NCI-H2081 (cell line): ENCODE measurements around the gene TRPV3.
"Not testable (repeated sequence)": the region's sequence is repeated elsewhere in the genome, so short reads cannot be mapped to it uniquely, and the experiment has no call there.

ENCODE experiments used
- DNase-seq, 2 experiments: peaks; one replicate each; lab custom pipeline; 2025; lab: John Stamatoyannopoulos, UW

TRPV3 gene

DNA sequence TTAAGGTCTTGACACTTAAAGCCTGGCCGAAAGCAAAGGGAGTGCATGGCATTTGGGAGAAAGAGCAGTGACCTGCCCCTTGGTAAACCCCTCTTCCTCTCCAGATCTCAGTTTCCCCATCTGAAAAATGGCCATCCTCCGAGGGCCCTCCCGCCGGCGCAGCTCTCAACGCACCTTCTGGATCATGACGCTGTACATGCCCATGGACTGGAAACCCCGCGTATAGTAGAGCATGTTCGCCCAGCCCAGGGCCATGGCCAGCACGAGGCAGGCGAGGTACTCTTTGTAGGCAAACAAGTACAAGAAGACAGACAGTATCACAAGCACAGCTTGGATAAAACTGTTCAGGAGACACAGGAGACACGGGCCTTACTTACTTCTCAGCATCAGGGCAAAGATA lies 33.6 kb downstream of the TRPV3 start:
- DNase-seq = no peak

DNA sequence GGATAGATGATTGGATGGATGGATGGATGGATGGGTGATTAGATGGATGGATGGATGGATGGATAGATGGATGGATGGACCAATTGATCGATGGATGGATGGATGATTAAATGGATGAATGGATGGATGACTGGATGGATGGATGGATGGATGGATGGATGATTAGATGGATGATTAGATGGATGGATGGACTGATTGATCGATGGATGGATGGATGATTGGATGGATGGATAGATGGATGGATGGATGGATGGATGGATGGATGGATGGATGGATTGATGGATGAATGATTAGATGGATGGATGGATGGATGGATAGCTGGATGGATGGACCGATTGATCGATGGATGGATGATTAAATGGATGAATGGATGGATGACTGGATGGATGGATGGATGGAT lies 38.1 kb downstream of the TRPV3 start:
- DNase-seq = not testable (repeated sequence)

DNA sequence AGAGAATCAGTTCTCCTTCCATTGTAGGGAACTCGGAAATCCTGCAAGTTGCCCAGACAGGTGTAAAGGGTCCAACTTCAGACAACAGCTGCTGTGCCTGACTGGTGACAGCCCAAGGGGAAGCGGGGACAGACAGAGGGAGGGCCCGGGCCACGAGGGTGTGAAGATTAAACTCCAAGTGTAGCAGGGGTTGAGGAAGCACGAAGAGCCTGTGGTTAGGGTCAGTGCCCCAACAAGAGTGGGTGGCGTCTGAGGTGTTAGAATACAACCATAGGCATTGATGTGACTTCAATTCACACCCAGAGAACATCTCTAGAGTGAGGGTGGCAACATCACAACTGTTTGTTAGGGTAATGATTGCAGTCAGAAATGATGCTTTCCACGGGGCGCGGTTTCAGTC lies 42.7 kb downstream of the TRPV3 start:
- no peak for DNase-seq

DNA sequence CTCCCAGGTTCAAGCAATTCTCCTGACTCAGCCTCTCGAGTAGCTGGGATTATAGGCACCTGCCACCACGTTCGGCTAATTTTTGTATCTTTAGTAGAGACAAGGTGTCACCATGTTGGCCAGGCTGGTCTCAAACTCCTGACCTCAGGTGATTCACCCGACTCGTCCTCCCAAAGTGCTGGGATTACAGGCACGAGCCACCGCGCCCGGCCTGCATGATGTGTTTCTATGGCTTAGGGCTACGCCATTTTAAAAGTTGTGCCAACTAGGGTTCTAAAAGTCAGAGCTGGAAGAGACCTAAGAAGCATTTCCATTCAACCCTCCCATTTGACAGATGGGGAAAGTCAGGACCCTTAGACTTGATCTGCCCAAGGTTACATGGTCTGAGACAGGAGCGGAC lies 43.4 kb downstream of the TRPV3 start:
- DNase-seq = not testable (repeated sequence)

DNA sequence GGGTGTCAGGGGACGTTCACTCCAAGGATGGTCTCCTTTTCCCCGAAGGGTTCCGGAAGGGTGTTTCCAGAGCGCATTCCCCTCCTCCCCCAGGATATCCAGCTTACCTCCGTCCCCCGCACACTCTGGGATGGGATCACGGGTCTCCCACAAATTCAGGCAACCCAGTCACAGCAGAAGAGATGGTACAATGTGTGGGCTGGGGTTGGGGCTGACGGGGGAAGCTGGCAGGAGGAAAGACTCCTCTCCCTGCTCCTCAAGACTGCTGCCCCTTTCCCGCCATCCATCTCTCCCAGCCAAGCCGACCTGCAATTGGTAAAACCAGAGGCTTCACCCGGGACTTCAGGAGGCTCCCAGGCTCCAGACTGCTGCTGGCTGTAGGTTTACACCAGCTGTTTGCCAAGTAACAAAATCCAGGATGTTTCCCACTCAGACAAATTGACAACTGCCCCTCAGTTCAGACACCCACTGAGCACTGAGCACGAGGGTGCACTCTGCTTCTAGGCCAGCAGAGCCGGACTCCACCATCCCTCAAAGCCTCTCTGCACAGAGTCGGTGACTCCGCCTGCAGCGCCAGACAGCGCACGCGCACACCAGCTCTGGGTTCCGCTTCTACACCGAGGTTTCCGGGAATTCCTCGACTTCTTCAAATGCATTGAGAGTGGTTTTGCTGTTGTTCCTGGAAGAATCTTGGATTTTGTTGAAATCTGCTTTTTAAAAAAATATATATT lies 44.1 kb downstream of the TRPV3 start:
- no peak for DNase-seq

DNA sequence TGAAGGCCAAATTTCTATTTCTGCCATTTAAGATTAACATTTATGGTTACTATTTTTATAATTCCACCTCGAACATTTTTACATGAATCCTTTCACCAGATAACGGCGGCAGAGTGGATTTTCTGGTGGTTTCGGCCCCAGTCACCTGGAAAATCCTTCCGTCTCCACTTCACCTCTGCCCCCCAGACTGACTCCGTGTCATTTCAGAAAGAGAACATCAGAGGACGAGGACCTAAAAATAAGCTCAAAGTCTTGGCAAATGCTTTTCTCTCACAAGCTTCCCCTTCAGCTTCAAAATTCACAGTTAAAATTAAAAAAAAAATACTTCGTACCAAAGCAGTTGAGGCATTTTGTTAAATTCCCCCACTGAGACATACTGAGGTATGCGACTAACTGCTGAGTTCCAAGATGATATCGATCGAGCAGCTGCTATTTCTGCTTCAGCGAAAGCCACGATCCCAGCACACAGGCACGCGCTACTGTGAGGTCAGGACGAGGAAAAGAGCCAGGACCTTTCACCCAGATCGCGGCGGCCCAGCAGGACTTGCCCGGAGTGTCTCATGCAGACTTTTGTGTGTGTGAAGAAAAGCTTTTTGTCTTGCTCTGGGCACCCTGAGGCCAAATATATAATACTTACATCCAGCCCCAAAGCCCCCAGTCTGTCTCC lies 45.0 kb downstream of the TRPV3 start:
- DNase-seq = no peak

DNA sequence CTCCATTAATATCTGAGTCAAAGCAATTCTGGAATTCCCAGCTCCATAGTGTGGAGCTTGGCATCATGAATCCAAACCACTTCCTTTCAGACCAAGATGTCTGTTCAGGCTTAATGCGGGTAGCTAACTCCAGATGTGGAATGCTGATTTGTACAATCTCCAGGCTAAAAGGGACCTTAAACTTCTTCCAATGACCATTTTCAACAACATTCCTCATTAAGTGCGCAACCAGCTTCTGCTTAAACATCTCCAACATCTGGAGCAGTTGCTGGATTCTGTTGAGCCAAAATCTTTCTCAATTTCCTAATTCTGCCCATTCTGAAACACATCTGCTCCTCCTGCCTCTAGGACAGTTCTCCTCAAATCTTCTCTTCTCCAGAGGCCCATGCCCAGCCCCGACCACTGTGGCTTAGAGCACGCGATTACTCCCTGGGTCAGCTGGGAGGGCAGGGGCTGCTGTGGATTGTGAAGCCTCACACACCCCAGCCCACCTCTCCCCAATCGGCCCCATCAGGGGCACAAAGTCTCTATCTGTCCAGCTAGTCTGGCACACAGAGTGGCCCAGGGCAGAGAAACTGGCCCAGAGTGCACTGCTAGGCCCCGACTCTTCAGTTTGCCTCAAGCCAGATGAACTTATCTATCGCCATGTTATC lies 45.6 kb downstream of the TRPV3 start:
- no peak for DNase-seq

DNA sequence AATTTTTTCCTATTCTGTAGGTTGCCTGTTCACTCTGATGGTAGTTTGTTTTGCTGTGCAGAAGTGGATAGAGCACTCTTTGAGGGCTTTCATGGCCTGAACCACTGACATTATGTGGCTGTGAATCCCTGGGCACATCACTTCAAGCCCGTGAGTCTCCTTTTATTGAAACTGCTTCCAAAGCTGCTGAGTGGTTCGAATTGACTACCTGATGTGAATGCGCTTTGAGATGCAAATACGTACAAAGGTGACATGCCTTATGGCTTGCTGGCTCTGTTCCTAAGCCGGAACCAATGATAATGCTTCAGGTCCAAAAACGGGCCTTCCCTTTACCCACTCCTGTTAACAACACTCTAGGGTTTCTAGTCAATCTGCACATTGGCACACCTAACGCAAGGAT lies 47.5 kb downstream of the TRPV3 start:
- DNase-seq = no peak

DNA sequence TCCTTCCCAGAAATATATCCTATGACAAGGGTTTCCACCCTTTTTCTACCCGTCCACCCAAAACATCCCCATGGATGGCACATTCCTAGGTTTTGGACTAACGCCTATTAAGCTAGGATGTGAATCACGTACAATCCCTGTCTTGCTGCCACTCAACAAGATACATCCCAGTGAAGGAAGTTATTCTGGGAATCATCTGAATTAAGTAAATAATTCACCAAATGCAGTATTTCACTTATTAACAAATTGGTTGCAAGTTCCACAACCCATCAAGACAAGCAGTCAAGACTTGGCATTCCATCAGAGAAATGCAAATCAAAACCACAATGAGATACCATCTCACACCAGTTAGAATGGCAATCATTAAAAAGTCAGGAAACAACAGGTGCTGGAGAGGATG lies 49.7 kb downstream of the TRPV3 start:
- no peak for DNase-seq

DNA sequence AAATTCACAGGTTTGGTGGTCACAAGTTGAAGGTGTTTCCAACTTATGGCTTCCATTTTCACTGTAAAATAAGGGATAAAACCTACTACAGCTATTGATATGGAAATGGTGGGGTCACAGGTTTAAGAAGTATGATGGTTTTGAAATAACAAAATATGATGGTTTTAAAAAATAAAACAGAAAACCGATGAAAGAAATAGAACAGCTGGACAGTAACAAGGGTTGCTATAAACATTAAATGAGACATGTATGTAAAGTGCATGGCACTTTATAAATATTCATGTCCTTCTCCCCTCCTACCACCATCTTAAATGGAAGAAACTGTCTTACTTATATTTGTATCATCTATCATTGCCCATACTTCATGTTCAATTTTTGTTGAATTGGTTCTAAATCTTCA lies 50.5 kb downstream of the TRPV3 start:
- DNase-seq = no peak

DNA sequence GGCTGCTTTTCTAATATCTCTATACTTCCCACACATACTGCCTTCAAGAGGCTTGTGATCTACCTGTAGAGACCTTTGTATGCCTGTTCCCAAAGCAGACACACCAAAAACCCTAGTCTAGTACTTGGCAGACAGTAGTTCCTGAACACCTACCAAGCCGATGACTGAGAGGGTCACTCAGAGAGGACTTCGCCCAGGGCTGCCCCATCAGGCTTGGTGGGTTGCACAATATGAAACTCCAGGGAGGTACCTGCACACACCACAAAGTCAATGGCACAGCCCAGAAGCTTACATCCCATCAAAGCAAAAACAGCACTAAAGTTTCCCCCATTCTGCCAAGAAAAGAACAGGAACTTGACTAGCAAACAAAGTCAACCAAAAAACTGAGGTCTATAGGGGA lies 51.6 kb downstream of the TRPV3 start:
- no peak for DNase-seq

DNA sequence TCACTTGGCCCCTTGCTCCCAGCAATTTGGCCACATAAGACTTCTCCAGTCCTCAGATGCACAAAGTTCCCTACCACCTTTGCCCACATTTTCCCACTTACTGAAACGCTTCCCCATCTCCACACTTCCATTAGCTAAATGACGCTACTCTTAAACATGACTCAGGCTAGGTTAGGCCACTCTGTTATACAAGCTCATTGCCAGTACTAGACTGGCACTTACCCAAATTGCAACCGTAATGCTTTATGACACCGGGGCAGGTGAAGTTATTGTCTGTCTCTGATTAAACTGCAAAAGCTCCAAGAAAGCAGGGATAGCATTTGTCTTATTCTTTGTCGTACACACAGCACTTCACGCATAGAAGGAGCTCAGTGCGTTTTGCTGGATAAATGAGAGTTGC lies 52.6 kb downstream of the TRPV3 start:
- no peak for DNase-seq

DNA sequence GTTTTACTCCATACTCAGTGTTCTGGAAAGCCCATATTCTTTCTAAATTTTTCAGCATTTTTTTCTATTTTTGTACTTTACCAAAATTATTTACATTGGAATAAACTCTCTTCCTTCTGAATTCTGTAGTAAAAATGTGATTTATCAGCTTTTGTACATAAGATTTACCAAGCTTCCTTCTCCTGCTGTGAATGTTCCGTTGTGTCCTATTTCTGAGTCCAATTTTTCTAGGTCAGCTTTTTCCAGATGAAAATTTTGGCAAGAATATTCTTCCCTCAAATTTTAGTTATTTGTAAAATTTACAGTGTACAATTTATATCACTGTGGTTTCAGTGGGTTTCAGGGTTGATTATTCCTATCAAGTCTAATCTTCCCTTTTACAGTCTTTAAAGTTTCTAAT lies 54.3 kb downstream of the TRPV3 start:
- no peak for DNase-seq

DNA sequence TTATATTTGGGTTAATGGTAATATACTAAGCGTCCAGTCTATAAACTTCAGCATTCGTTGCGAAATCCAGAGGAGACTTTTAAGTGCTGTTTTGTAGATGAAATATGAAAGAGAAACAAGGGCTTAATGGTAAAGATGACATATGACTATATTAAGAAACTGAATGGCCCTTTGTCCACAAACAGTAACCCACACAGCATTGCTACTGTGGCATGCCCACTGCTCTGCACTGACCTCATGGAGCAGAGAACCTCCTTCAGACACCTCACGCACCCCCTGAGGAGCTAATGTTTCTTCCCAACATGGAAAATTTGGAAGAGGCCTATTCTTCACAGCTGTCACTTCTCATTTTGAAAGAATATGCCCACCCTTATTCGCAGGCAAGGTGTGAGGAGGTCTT lies 55.1 kb downstream of the TRPV3 start:
- no peak for DNase-seq

DNA sequence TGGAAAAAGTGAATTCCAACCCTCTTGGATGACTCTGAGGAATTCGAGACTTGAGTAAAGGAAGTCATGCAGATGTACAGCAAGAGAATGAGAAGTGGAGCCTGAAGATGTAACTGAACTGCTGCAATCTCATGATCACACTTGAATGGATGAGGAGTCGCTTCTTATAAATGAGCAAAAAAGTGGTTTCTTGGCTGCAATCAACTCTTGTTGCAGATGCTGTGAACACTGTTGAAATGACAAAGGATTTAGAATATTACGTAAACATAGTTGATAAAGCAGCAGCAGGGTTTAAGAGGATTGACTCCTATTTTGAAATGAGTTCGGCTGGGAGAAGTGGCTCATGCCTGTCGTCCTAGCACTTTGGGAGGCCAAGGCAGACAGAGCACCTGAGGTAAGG lies 56.3 kb downstream of the TRPV3 start:
- no peak for DNase-seq

DNA sequence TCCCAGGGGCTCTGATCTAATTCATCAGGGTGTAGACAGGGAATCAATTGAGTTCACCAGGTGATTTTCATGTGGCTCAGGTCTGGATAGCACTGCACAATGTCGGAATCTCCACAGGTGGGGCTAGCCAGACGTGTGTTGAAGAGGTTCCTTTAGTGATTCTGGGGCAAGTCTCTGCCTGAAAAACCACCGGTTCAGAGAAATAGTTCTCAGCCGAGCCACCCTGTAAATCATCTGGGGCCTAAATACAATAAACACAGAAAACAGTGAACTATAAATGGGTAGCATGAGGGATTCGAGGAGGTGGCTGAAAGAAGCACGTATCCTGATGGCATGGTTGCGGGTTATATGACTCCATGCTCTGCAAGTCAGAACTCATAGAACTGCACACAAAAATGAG lies 60.5 kb downstream of the TRPV3 start:
- no peak for DNase-seq

DNA sequence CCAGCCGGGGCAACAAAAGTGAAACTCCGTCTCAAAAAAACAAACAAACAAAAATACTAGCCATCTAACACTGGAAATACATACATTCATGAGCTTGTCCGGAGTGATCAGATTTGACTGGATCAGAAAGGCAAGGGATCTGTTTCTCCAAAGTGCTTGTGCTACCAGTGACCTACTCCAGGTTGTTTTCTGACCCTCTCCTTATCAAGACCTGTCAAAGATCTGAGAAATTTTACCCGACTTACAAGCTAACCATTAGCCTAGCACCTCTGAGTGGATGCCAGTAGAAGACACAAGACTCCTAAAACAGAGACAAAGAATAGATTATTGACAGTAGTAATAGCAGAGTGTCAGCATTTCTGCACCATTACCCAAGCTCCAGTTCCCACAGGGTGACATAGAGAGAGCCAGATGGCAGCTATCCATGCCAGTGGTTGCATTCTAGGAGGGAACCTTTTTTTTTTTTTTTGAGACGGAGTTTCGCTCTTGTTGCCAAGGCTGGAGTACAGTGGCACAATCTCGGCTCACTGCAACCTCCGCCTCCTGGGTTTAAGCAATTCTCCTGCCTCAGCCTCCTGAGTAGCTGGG lies 72.0 kb downstream of the TRPV3 start:
- DNase-seq = no peak

DNA sequence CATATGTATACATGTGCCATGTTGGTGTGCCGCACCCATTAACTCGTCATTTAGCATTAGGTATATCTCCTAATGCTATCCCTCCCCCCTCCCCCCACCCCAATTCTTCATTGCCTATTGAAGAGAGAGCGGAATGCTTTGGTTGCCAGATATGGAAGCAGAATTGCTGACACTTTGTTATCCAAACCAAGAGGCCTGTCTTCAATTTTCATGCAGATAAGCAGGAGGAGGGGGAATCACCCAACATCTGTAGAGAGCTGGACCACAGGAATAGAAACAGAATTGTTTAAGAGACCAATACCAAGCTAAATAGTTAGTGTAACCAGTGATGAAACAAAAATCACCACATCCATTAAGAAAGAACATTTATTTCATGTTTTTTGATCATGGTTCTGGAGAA lies 74.8 kb downstream of the TRPV3 start:
- DNase-seq = no peak

DNA sequence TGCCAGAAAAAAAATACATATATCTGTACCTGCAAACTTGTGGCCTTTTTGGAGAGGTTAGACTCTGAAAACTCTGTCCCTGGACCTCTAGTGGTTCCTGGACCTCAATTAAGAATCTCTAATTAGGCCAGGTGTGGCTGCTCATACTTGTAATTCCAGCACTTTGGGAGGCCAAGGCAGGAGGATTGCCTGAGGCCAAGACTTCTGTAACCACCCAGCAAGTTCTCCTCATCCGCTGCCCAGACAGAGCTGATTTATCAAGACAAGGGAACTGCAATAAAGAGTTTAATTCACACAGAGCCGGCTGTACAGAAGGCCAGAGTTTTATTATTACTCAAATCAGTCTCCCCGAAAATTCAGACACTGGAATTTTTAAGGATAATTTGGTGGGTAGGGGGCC lies 77.6 kb downstream of the TRPV3 start:
- no peak for DNase-seq

DNA sequence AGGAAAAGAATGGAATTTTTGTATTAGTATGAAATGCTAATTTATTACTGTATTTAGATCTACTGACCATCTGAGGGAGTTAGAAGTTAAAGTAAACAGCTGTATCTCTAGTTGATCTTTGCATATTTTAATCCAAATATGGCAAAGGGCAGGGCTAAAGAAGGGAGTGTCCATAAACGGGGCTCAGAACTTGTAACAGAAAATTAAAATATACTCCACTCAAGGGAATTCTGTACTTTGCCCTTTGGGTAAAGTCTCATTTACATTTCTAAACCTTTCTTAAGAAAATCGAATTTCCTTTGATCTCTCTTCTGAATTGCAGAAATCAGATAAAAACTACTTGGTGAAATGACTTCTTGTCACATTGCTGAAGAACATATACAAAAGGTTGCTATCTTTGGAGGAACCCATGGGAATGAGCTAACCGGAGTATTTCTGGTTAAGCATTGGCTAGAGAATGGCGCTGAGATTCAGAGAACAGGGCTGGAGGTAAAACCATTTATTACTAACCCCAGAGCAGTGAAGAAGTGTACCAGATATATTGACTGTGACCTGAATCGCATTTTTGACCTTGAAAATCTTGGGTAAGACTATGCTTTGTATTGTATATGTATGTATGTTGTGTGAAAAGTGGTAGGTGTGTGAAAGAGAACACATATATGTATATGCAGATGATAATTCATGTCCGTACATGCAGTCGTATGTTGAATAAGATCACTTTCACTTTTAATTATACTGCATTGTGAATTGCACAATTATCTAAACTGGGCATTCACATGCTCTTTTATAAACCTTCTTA lies 81.6 kb downstream of the TRPV3 start, which contains the start of gene ASPA:
ASPA (plus strand) TSS at position 186 of the 799 bp plus-strand sequence; CDS start at position 349, 163 bp downstream.
- no peak for DNase-seq

DNA sequence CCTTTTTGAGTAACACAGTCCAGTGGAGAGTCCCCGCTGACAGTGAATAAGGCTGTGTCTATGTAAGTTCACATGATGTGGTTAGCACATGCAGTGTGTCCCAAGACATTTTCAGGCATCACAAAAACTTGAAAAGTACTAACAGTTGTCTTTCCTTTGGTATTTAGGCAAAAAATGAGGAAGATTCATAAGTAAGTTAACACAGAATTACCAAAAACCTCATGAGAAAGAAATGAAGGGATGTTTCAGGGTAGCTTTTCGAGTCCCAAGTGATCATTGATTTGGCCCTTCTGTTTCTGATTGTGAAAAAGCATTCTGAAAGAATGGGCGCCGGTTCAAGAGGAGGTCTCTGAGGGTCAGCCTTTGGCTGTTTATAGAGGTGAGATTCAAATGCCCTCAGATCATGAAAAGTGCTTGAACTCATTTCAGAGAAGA lies 82.3 kb downstream of the TRPV3 start:
- DNase-seq = no peak

DNA sequence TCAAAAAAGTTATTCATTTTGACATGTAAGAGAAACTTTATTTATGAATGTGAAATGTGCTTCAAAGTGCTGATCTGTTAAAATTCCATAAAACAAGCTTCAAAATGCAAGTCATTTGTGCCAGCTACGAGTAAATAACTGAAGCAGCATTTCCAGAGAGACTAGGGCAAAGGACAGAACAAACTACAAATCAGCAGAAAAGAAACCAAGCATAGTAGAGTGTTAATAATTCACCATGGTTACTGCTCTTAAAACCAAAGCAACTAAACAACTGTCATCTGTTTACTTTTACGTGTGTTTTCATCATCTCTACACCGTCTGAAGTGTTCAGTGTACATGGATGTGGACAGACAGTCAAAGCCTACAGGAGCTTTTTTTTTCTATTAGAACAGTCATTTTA lies 83.4 kb downstream of the TRPV3 start:
- no peak for DNase-seq
